Renal pelvis (tissue), 4 donors: ENCODE results near the gene FBXL16. TPM values are rescaled to one million over a fixed set of nuclear protein-coding genes. Genes with fewer than 3 reads are reported as not detected.
A peak's percentile ranks its signal among the peaks of the same experiment; 100 is the strongest.

Source experiments
- DNase-seq: peaks from one replicate; pipeline ENCODE4 v3.0.0-alpha.2; 2013
- polyA plus RNA-seq, 3 donors: library from polyadenylated mRNA; unstranded; fragments of 120-200 nt; gene quantifications; one replicate each; pipeline ENCODE4 v1.2.1, GENCODE V29; 2013; ENCODE audit not compliant: insufficient read length in 3 of 3

Gene FBXL16
- polyA plus RNA-seq, 3 donors = 1.1 to 2.8 (median 1.9) TPM

DNA sequence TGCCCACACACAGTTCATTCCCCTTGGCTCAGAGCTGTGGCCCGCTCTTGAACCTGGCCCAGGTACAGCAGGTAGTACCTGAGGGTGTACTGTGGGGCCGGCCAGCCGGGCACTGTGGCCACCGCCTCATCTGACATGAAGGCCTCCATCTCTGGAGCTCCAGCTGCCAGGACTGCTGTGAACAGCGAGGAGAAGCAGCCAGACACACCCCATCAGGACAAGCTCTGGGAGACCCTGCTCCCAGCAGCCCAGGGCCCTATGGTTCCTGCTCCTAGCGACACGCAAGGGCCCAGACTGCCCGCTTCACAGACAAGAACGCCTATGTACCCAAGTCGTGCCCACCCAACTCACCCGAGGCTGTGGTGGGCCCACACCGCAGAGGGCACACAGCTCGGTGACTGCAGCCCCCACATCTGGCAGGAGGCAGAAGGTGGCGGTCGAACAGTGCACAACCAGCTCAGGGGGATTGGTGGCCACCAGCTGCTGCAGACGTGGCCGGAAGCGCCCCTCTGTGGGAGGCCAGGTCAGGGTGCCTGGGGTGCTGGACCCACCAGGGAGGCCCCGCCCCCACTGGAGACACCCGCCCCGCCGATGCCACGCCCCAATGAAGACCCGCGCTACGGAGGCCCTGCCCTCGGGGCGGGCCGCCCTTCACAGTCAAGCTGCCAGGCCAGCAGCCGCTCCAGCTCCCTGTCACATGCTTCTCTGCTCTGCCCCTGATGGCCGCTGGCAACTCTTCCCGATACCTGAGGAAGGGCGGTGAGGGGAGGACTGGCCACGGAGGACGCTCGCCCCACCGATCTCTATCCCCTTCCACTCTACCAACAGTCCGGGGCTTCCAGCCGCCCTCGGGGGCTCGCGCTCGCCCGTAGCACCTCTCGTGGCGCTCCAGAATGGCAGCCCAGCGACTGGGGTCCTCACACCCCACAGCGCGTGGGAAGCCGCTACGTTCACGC, 26.5 kb downstream of the FBXL16 start:
- DNase-seq = peak; percentile 65

DNA sequence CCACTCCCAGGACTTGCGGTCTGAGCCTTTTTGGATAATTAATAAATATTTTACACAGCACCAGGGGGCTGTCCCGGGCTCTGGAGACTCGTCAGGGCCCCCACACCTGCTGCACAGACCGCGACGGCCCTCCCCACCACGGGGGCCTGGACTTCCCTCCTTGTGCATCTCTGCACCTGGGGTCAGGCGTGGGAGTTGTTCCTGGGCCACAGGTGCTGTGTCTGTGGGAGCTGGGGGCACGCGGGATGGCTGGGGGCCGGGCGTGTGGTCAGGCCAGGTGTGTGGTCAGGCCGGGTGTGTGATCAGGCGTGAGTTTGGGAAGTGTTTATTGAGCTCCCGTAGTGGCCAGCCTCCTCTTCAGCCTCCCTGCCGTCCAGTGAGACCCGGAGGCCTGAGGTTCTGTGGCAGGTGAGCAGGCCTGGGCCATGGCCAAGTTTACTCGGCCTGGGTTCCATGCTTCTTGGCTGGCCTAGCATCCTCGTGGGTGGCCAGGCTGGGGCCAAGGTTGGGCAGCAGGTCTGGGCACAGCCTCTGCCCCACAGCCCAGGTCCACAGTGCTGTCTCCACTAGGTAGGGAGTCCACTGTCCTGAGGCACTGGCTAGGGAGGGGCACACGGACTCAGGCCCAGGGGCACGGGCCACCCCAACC, 27.3 kb downstream of the FBXL16 start:
- DNase-seq = no peak

DNA sequence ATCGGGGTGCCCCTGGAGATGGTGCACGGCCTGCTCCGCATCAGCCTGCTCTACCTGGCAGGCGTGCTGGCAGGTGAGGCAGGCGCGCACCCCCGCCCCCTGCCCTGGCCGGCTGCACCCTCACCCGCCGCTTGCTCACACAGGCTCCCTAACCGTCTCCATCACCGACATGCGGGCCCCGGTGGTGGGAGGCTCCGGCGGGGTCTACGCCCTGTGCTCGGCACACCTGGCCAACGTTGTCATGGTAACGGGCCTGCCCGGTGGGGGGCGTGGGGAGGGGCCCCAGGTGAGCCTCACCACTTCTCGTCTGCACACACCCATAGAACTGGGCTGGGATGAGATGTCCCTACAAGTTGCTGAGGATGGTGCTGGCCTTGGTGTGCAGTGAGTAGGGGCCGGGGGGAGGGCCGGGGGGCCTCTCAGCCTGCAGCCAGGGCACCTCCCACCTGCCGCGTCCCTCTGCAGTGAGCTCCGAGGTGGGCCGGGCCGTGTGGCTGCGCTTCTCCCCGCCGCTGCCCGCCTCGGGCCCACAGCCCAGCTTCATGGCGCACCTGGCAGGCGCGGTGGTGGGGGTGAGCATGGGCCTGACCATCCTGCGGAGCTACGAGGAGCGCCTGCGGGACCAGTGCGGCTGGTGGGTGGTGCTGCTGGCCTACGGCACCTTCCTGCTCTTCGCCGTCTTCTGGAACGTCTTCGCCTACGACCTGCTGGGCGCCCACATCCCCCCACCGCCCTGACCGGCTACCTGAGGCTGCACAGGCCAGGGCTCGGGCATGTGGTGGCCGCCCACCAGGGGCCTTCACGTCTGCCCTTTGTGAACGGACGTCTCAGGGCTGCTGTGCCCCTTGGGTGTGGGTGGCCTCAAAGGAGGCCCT, 28.0 kb downstream of the FBXL16 start:
- no peak for DNase-seq

DNA sequence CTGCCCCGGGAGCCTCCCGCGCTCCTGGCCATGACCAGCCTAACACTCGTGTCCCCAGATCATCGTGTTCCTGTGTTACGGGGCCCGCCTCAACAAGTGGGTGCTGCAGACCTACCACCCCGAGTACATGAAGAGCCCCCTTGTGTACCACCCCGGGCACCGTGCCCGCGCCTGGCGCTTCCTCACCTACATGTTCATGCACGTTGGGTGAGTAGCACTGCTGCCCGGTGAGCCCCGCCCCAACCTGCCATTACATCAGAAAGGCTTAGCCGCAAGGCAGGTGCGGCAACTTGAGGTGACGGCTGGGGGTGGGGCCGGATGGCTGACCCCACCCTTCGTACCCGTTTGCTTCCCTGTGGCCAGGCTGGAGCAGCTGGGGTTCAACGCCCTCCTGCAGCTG, 28.7 kb downstream of the FBXL16 start:
- DNase-seq = no peak

DNA sequence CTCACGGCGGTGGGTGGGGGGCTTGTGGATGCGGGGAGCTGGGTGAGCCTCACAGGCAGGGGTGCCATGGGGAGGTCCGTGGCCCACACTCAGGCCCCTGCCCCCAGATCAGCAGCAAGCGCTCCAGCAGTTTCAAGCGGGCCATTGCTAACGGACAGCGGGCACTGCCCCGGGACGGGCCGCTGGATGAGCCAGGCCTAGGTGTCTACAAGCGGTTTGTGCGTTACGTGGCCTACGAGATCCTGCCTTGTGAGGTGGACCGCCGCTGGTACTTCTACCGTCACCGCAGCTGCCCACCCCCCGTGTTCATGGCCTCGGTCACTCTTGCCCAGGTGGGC, 29.1 kb downstream of the FBXL16 start:
- DNase-seq = no peak

DNA sequence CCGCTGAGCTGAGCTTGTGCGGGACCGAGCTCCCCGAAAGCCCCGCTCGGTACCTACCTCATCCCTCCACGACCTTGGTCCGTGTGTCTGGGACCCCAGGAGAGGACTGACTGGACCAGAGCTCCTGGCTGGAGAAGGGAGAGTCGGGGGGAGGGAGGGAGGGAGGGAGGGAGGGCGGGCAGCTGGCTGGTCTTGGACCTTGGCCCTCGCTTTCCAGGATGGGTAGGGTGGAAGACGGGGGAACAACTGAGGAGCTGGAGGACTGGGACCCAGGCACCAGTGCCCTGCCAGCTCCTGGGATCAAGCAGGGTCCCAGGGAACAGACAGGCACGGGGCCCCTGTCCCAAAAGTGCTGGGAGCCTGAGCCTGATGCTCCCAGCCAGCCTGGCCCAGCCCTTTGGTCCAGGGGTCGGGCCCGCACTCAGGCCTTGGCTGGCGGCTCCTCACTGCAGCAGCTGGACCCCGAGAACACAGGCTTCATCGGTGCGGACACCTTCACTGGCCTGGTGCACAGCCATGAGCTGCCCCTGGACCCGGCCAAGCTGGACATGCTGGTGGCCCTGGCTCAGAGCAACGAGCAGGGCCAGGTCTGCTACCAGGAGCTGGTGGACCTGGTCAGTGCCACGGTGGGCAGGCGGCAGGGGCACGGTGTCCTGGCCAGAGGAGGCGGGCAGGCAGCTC, 29.6 kb downstream of the FBXL16 start:
- no peak for DNase-seq

DNA sequence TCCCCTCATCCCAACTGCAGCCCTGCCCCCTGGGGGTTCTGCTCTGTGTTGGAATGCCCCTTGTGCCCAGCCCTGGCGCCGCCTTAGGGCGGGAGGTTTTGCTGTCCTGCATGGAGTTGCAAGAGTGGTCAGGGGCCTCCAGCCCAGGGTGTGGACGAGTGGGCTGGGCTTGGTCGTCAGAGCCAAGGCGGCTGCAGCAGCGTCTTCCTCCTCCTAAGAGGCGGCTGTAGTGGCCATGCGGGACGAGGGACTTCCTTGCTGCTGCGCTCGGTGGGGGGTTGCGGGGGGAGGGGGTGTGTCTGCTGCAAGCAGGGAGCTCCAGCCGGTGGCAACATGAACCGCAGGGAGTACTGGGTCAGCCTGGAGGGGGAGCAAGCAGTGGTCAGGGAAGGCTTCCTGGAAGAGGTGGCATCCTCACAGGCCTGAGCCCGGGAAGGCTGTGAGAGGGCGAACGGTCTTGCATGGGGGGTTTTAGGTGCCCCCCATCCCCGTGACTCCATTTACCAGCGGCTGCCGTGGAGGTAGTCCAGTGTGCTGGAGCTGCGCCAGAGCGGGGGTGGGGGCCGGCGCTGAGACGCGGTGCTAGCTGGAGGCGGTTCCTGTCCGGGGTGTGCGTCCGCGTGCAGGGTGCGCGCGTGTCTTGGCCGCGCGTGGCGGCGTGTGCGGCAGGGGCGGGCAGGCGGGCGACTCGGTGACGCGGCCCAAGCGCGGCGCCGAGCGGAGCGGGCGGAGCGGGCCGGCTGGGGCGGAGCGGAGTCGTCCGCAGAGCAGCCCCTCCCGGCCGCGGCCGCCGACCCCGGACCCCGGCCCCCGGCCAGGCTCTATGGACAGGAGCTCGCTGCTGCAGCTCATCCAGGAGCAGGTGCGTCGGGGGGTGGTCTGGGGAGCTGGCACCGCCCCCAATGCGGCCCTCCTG, 30.4 kb downstream of the FBXL16 start, which contains the start of gene RHBDL1:
TSS of gene RHBDL1 (plus strand) at position 704 of the 916 bp plus-strand sequence. CDS start at position 824, 120 bp downstream.
- DNase-seq = no peak

DNA sequence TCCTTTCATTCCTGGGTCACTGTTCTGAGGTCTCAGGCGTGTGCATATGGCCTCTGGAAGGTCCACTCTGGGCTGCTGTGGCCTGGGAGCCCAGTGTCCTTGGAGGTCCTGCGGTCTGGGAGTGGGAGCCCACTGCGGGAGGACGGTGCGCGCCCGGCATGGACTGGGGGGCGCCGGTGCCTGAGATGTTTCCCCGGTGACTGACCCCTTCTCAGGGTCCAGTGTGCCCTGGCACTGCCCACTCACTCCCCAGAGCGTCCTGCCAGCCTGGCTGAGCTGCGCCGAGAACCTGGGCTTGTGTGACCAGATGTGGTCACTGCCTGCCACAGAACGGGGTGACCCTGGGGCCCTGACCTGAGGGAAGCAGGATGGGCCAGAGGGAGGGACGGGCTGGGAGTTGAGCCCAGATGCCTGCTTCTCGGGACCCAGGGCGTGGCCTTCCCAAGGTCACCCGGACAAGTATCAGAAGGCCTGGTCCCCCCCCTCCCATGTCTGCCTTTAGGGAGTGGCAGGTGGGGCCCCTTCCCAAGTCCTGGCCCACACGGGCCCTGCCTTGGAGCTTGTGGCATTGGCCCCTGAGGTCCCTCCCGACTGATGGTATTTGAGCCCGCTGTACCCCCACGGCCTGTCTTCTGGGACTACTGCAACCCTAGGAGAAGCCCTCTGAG, 31.3 kb downstream of the FBXL16 start:
- no peak for DNase-seq

DNA sequence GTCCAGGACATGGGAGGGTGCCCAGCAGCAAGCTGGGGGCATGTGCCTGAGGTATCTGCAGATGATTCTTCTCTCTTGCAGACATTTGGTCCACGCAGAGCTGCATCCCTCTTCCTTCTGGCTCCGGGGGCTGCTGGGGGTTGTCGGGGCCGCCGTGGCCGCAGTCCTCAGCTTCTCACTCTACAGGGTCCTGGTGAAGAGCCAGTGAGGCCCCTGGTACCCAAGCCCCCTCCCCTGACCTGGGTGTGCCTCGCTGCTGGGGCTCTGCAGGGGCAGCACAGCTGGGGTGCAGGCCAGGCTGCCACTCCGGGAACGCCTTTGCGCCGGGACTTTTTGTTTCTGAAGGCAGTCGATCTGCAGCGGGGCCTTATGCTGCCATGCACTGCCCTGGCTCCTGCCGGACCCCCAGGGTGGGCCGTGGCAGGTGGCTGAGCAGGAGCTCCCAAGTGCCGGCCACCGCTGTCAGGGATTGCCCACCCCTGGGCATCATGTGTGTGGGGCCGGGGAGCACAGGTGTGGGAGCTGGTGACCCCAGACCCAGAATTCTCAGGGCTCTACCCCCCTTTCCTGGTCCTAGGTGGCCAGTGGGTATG, 32.1 kb downstream of the FBXL16 start:
- DNase-seq = no peak

DNA sequence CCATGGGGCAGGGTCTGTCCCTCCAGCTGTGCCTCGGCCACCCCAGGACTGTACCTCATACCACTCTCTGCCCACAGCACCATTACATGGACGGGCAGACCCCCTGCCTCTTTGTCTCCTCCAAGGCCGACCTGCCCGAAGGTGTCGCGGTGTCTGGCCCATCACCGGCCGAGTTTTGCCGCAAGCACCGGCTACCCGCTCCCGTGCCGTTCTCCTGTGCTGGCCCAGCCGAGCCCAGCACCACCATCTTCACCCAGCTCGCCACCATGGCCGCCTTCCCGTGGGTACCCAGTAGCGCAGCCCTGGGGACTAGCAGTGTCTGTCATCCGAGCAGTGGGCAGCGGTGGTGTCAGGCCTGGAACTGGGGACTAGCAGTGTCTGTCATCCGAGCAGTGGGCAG, 32.8 kb downstream of the FBXL16 start:
- no peak for DNase-seq

DNA sequence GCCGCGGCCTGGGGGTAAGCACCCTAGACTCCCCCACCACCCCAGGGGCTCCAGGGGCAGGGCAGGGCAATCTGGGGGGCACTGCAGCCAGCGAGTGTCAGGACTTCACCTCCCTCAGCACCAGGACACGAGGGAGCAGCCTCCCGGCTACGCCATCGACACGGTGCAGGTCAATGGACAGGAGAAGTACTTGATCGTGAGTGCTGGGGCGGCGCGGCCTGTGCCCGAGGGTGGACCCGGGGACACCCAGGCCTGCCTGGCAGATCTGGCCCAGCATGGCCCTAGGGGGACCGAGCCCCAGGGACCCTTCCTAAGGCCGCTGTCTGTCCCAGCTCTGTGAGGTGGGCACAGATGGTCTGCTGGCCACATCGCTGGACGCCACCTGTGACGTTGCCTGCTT, 33.2 kb downstream of the FBXL16 start:
- DNase-seq = no peak

DNA sequence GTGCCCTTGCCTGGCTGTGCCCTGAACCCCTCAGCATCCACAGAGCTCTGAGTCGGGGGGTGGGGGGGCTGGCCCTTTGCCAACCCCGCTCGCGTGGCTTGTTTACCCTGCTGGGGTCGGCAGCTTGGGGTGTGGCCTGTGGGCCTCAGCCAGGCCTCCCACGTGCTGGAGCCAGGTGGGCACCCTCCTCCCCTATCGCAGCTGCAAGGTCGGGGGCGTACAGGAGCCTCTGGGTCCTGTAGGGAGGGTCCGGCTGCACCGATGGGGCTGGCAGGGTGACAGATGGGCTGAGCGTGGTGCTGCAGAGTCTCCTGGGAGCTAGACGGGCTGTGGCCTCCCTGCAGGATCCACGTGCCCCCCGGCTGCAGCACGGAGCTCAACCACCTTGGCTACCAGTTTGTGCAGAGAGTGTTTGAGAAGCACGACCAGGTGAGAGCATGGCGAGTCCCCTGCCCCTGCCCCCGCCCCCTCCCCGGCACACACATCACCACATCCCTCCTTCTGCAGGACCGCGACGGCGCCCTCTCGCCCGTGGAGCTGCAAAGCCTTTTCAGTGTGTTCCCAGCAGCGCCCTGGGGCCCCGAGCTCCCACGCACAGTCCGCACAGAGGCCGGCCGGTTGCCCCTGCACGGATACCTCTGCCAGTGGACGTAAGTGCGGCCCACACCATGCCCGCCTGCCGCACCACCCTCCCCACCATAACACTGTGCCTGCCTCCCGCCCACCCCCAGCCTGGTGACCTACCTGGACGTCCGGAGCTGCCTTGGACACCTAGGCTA, 34.1 kb downstream of the FBXL16 start:
- no peak for DNase-seq

DNA sequence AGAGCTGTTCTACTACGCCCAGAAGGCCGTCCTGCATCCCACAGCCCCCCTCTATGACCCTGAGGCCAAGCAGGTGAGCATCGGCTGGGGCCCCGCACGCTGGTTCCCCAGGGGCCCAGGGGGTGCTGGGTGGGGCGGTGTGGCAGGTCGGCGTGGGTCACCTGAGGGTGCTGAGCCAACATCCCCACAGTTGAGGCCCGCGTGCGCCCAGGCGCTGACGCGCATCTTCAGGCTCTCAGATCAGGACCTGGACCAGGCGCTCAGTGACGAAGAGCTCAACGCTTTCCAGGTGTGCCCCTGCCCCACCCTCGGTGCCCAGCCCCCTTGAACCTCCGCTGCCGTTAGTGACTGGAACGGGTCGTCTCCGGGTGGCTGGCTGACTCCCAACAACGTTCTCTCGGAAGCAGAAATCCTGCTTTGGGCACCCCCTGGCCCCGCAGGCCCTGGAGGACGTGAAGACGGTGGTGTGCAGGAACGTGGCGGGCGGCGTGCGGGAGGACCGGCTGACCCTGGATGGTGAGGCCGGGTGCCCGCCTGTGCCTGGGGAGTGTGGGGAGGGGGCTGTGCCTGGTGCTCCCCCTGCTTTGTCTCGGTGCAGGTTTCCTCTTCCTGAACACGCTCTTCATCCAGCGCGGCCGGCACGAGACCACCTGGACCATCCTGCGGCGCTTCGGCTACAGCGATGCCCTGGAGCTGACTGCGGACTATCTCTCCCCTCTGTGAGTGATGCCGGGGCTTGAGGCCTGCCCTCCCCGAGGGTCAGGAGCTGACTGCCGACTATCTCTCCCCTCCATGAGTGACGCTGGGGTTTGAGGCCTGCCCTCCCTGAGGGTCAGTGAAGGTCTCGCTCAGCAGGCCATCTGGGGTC, 34.9 kb downstream of the FBXL16 start:
- DNase-seq = no peak

DNA sequence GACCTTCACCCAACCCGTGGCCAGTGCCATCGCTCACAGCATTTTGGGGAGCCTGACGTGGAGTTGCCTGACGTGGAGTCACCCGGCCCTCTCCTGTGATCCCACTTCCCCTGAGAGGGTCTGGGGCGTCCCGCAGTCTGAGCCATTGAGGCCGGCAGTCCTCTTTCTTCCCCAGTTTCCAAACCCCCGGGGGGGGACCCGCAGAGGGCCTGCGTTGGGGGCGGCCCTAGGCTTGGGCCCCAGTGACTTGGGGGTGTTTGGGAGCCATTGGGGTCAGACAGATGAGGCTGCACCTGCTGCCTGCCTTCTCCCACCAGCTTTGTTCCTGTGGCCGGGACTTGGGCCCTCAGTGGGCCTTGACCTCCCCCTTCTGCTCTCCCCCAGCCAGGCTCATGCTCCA, 35.9 kb downstream of the FBXL16 start:
- DNase-seq = no peak

DNA sequence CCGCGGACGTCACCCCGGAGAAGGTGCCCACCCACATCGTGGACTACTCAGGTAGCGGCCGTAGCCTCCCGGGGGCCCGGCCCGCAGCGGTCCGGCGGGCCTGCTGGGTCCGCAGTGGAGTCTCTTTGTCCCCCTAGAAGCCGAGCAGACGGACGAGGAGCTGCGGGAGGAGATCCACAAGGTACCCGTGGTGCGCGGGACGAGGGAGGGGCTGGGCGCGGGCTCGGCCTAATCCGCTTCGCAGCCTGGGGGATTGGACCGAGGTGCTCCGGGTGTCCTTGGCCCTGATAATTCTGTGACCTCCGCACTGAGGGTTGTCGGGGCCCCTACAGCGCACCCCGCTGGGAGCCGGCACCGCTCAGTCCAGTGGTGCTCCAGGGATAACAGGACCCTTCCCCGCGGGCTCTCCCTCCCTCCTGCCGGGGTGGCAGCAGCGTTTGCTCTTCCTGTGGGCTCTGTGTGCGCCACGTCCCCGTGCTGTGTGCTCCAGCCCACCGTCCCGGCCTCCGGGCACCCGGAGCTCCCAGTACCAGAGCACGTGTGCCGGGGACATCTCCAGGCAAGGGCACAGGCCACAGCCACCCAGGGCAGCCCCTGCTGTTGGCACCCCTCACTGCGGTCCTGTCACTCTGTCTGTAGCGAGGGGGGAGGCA, 37.0 kb downstream of the FBXL16 start:
- DNase-seq = no peak

DNA sequence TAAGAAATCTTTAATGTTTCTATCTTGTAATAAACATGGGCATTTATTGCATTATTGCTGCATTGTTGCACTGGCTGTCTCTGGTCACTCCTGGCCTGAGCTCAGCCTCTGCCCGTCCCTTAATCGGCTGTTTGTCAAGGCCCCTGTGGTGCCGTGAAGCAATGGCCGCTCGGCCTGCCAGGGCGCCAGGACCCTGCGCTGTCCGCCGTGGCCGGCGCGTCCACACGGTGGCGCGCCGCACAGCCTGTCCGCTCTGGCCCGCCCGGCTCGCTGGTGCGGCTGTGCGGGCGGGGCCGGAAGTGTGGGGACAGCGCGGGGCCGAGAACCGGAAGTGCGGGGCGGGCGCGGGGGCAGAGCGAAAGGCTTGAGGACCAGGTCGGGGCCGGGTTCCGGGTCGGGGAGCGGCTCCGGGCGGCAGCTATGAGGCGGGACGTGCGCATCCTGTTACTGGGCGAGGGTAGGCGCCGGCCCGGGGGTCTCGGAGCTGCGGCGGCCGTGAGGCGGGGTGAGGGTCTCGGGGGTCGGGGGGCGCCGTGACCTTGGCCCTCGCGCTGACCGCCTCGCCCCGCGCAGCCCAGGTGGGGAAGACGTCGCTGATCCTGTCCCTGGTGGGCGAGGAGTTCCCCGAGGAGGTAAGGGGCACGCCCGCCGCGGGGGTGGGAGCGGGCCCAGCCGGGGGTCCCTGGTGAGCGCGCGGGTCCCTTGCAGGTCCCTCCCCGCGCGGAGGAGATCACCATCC, 37.7 kb downstream of the FBXL16 start, which contains the start of gene RHOT2:
TSS of gene RHOT2 (plus strand) at position 353 of the 739 bp plus-strand sequence. CDS start at position 421, 68 bp downstream.
- peak; percentile 92 for DNase-seq
